Sigmoid colon (tissue), 7 donors: ENCODE measurements around the gene ISCA2. TPM values are rescaled to one million over a fixed set of nuclear protein-coding genes. Genes with fewer than 3 reads are reported as not detected.

Source experiments
- DNase-seq: peaks from one replicate; pipeline ENCODE4 v3.0.0-alpha.2; 2019
- H3K27ac ChIP-seq, 4 donors: fragments of 200-600 bp; sonication (generic); one replicate each; pipeline ENCODE4 v1.5.1; 2016 to 2019; ENCODE audit warnings: mild to moderate bottlenecking in 1 of 4
- H3K27me3 ChIP-seq, 3 donors: fragments of 200-600 bp; sonication (generic); one replicate each; pipeline ENCODE4 v1.5.1; 2019; ENCODE audit warnings: mild to moderate bottlenecking in 1 of 3
- H3K36me3 ChIP-seq, 4 donors: fragments of 200-600 bp; sonication (generic); one replicate each; pipeline ENCODE4 v1.5.1; 2016 to 2019
- H3K4me1 ChIP-seq, 4 donors: fragments of 200-600 bp; sonication (generic); one replicate each; pipeline ENCODE4 v1.5.1; 2017 to 2019
- H3K4me3 ChIP-seq, 4 donors: fragments of 200-600 bp; sonication (generic); one replicate each; pipeline ENCODE4 v1.5.1; 2017 to 2019; ENCODE audit warnings: mild to moderate bottlenecking in 2 of 4, moderate library complexity in 1 of 4
- H3K9me3 ChIP-seq, 4 donors: fragments of 200-600 bp in 3 of 4; sonication (generic) in 3 of 4; one replicate each; pipeline versions ENCODE4 v1.5.1 to v1.6.1; 2013 to 2019
- EP300 ChIP-seq, 4 donors: sonication (generic); formaldehyde crosslinking; IDR thresholded peaks; one replicate each; pipeline ENCODE4 v1.6.1; 2017; ENCODE audit warnings: antibody characterized with exemption in 4 of 4
- POLR2A ChIP-seq, 2 donors: fragments of 450-650 bp; IDR thresholded peaks; one replicate each; pipeline ENCODE4 v1.6.1; 2016; ENCODE audit warnings: antibody characterized with exemption in 2 of 2, mild to moderate bottlenecking in 2 of 2, moderate library complexity in 2 of 2
- POLR2AphosphoS5 ChIP-seq, 4 donors: sonication (generic); formaldehyde crosslinking; IDR thresholded peaks; one replicate each; pipeline ENCODE4 v1.6.1; 2017; ENCODE audit warnings: antibody characterized with exemption in 4 of 4
- WGBS, 2 donors: extraction: QIAGEN DNeasy Blood & Tissue Kit; methylation state at CpG; one replicate each; pipeline ENCODE4 v1.1.7; 2013; 5-methylcytosine and 5-hydroxymethylcytosine counted together
- intact Hi-C: fragments of 100-400 bp; cut with DNase I; formaldehyde crosslinking; loops from one replicate; pipeline ENCODE4 v1.15.1; 2023
- polyA plus RNA-seq, 3 donors: library from polyadenylated mRNA; stranded (reverse); fragments of 200-250 nt; gene quantifications; one replicate each; pipeline ENCODE4 v1.2.3, GENCODE V29; 2013
- total RNA-seq, 4 donors: library from RNA; depleted of rRNA; stranded (reverse); fragments of >200 nt; gene quantifications; one replicate each; pipeline ENCODE4 v1.1.0, GENCODE V29; 2016
- TF ChIP-seq, protein P1 (sequence below), 4 experiments: fragments of 450-650 bp in 3 of 4; fragments of 200-600 bp in 1 of 4; IDR thresholded peaks; one replicate each; pipeline ENCODE4 v1.5.1; 2016 to 2019; ENCODE audit warnings: antibody characterized with exemption in 4 of 4, mild to moderate bottlenecking in 3 of 4, moderate library complexity in 2 of 4
- donor health status: healthy with polysubstance abuse.
- donor health status: Bipolar disorder and iron deficiency.
- donor health status: healthy.

The ISCA2 gene
- total and polyA plus RNA-seq, 7 donors: 8.6 to 59.0 (median 15.7) TPM

DNA sequence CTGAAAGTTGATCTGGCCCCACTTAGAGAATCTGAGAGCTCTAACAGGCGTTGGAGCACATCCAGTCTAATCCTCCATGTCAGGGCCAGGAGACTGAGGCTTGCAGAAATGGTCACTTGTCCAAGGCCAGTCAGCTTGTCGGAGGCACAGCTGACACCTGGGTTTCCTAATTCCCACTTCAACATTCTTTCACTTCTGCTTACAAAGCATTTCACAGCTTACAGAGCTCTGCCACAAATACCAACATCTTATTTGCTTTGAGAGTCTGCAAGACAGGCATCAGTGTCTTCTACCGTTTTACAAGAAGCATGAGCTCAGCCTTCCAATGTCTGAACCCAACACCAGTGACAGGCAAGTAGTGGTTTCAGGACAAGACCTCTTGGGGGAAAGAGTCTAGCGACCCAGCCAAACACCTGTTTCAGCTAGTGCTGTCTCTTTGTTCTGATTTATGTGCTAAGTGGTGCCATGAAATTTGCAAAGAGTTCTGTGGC lies 31.8 kb downstream of the ISCA2 start:
- no peak for TF ChIP-seq POLR2A (IDR thresholded peaks at IDR 0.05)
- no peak for TF ChIP-seq POLR2AphosphoS5 (IDR thresholded peaks at IDR 0.05)
- TF ChIP-seq, protein P1, sequence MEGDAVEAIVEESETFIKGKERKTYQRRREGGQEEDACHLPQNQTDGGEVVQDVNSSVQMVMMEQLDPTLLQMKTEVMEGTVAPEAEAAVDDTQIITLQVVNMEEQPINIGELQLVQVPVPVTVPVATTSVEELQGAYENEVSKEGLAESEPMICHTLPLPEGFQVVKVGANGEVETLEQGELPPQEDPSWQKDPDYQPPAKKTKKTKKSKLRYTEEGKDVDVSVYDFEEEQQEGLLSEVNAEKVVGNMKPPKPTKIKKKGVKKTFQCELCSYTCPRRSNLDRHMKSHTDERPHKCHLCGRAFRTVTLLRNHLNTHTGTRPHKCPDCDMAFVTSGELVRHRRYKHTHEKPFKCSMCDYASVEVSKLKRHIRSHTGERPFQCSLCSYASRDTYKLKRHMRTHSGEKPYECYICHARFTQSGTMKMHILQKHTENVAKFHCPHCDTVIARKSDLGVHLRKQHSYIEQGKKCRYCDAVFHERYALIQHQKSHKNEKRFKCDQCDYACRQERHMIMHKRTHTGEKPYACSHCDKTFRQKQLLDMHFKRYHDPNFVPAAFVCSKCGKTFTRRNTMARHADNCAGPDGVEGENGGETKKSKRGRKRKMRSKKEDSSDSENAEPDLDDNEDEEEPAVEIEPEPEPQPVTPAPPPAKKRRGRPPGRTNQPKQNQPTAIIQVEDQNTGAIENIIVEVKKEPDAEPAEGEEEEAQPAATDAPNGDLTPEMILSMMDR (IDR thresholded peaks at IDR 0.05): no peak
- TF ChIP-seq EP300 (IDR thresholded peaks at IDR 0.05): no peak
- H3K4me1 ChIP-seq: no peaks in the 10 kb centered on the region

DNA sequence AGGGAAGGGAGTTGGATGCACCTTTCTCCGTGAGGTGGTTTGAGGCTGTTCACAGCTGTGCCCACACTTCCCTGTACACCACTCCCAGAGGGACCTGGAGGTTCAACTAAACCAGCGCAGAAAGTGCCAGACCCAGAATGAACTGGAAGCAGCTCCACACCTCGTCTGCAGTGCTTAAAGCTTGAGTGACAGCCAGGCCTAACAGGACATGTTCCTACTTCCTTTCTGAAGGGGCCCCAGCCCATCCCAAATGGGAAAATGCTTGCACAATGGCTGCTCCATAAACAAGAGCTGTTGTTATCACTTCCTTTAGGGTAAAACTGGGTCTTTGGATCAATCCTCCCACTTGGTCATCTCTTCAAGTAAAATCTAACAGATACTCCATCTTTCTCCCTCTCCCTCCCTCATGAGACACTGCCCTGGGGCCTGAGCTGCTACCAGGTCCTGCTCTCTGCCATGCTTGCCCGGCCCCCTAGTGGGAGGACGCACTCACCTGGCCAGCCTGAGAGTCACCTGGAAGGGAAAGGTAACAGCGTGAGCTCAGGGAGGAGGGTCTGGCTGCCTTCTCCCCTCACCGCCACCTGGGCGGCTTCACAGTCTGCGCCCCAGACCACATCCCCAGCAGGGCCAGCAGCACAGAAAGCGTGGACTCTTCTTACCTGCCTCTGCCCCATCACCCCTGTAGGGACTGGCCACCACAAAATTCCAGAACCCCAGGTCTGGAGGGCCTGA lies 33.5 kb downstream of the ISCA2 start:
- no peak for TF ChIP-seq POLR2A (IDR thresholded peaks at IDR 0.05)
- no peak for TF ChIP-seq EP300 (IDR thresholded peaks at IDR 0.05)
- TF ChIP-seq, protein P1 (IDR thresholded peaks at IDR 0.05): no peak
- no peak for TF ChIP-seq POLR2AphosphoS5 (IDR thresholded peaks at IDR 0.05)
- no peaks in the 10 kb centered on the region for H3K4me1 ChIP-seq
- H3K9me3 ChIP-seq: no peaks in the 10 kb centered on the region
- H3K4me3 ChIP-seq: no peak overlapping the region
- 74 to 79% methylated on average over 10 of the region's 10 CpGs for WGBS, 2 donors
- intact Hi-C loops: no loop called here
- DNase-seq: no peak
- no peak overlapping the region for H3K27ac ChIP-seq
- no peaks in the 10 kb centered on the region for H3K36me3 ChIP-seq
- H3K27me3 ChIP-seq: no peaks in the 10 kb centered on the region

More for the DNA sequence above, 31.8 kb downstream of the ISCA2 start:
- Histone ChIP-seq H3K4me3 (no peak overlapping the region), H3K27me3 (no peaks in the 10 kb centered on the region), H3K9me3 (no peaks in the 10 kb centered on the region), H3K36me3 (no peaks in the 10 kb centered on the region), H3K27ac (no peak overlapping the region)
- no peak for DNase-seq
- 46 to 50% methylated on average over 4 of the region's 4 CpGs for WGBS, 2 donors
- intact Hi-C loops: no loop called here

DNA sequence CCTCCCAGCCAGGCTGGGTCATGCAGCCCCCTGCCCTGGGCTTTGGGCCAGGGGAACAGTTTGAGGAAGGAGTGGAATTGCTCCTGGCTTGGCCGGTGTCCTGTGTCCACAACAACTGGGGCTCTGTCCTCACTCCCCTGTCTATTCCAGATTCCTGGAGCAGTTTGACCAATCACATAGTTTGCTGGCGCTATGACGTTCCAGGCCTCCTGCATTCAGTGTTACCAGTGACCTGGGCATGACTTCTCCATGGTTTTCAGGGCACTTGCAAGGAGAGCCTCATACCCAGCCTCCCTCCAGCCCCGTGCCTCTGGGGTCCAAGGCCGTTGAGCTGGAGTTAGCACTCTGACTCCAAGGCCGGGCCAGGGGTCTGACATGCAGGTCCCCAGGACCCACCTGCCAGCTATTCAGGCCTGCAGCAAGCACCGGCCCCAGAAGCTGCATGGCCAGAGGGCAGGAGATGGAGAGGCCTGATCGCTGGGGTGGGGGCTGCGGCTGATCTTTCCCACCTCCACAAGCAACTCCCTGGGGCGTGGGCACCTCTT lies 34.2 kb downstream of the ISCA2 start:
- intact Hi-C loops: no loop called here

DNA sequence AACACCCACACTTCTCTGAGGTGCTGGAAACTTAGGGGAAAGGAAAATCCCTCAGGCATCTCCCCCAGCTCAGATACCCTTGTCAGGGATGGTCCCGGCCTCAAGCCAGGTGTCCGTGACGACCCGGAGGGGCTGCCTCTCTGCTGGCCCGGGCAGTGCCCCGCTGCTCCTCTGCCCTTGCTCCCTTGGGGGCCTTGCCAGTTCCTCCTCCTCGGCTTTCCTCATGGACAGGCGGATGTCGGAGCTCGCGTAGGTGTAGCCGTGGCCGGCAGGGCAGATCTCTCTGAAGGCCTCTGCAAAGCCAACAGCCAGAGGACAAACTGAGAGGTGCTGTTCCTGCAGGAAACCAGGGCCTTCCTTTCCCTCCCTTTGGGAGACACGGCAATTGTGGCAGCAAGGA lies 34.8 kb downstream of the ISCA2 start:
- H3K4me3 ChIP-seq: no peak overlapping the region
- WGBS, 2 donors: 91 to 94% methylated on average over 14 of the region's 14 CpGs
- H3K4me1 ChIP-seq: no peaks in the 10 kb centered on the region
- TF ChIP-seq POLR2A (IDR thresholded peaks at IDR 0.05): no peak
- TF ChIP-seq POLR2AphosphoS5 (IDR thresholded peaks at IDR 0.05): no peak
- TF ChIP-seq, protein P1 (IDR thresholded peaks at IDR 0.05): no peak
- TF ChIP-seq EP300 (IDR thresholded peaks at IDR 0.05): no peak
- H3K27ac ChIP-seq: no peak overlapping the region
- no peak for DNase-seq
- intact Hi-C loops: no loop called here
- H3K9me3 ChIP-seq: no peaks in the 10 kb centered on the region
- no peaks in the 10 kb centered on the region for H3K36me3 ChIP-seq
- no peaks in the 10 kb centered on the region for H3K27me3 ChIP-seq

More for the DNA sequence above, 34.2 kb downstream of the ISCA2 start:
- TF ChIP-seq POLR2AphosphoS5 (IDR thresholded peaks at IDR 0.05): no peak
- TF ChIP-seq, protein P1 (IDR thresholded peaks at IDR 0.05): no peak
- no peak for TF ChIP-seq EP300 (IDR thresholded peaks at IDR 0.05)
- TF ChIP-seq POLR2A (IDR thresholded peaks at IDR 0.05): no peak
- 71 to 84% methylated on average over 10 of the region's 10 CpGs for WGBS, 2 donors
- H3K36me3 ChIP-seq: no peaks in the 10 kb centered on the region
- no peak for DNase-seq
- H3K27me3 ChIP-seq: no peaks in the 10 kb centered on the region
- no peak overlapping the region for H3K4me3 ChIP-seq
- H3K9me3 ChIP-seq: no peaks in the 10 kb centered on the region
- no peak overlapping the region for H3K27ac ChIP-seq
- H3K4me1 ChIP-seq: no peaks in the 10 kb centered on the region
